Osteoblast (primary cell): ENCODE data around the gene SIM2. TPM values are rescaled to one million over a fixed set of nuclear protein-coding genes. Genes with fewer than 3 reads are reported as not detected.

ENCODE experiments used
- DNase-seq: peaks from one replicate; pipeline ENCODE4 v3.0.0; 2011; ENCODE audit warnings: low spot score, mixed read lengths; ENCODE audit not compliant: insufficient read length; ENCODE audit errors: missing footprints
- H2AFZ ChIP-seq: 2 replicates; pipeline ENCODE4 v1.6.0; 2011; ENCODE audit warnings: mild to moderate bottlenecking, low read length
- H3K27ac ChIP-seq: 2 replicates; pipeline ENCODE4 v1.5.1; 2011; ENCODE audit warnings: mild to moderate bottlenecking, low read depth, low read length, moderate library complexity
- H3K27me3 ChIP-seq: 2 replicates; pipeline ENCODE4 v1.6.0; 2012; ENCODE audit warnings: mild to moderate bottlenecking, control low read depth, inconsistent platforms, low read length, moderate library complexity; ENCODE audit not compliant: insufficient read depth
- H3K36me3 ChIP-seq: 2 replicates; pipeline ENCODE4 v1.5.1; 2011; ENCODE audit warnings: mild to moderate bottlenecking, low read length, control low read depth, moderate library complexity; ENCODE audit not compliant: insufficient read depth
- H3K4me1 ChIP-seq: 2 replicates; pipeline ENCODE4 v1.5.1; 2011; ENCODE audit warnings: mild to moderate bottlenecking, low read length, control low read depth, moderate library complexity; ENCODE audit not compliant: insufficient read depth
- H3K4me2 ChIP-seq: 2 replicates; pipeline ENCODE4 v1.6.0; 2011; ENCODE audit warnings: mild to moderate bottlenecking, low read length; ENCODE audit not compliant: insufficient read depth
- H3K4me3 ChIP-seq: fragments of 200-600 bp; sonication (generic); 3 replicates; pipeline ENCODE4 v1.5.1; 2012; ENCODE audit warnings: mild to moderate bottlenecking, low read length, inconsistent platforms; ENCODE audit not compliant: insufficient read depth
- H3K79me2 ChIP-seq: 2 replicates; pipeline ENCODE4 v1.6.0; 2012; ENCODE audit warnings: mild to moderate bottlenecking, low read length, control low read depth, inconsistent platforms; ENCODE audit not compliant: insufficient read depth
- H3K9me3 ChIP-seq: 2 replicates; pipeline ENCODE4 v1.5.1; 2011; ENCODE audit warnings: low read depth, low read length, control low read depth
- H4K20me1 ChIP-seq: 2 replicates; pipeline ENCODE4 v1.6.0; 2012; ENCODE audit warnings: mild to moderate bottlenecking, low read length, control low read depth; ENCODE audit not compliant: insufficient read depth
- CTCF ChIP-seq: IDR thresholded peaks from 2 replicates; pipeline ENCODE4 v1.5.1; 2011; ENCODE audit warnings: mild to moderate bottlenecking, low read depth, low read length, moderate library complexity; ENCODE audit errors: extremely low read depth
- total RNA-seq: library from RNA; depleted of rRNA; stranded (reverse); fragments of >200 nt; gene quantifications from 2 replicates; pipeline ENCODE4 v1.2.3, GENCODE V29; 2012

Gene SIM2
- total RNA-seq, 1 donor = 3.6 TPM

DNA sequence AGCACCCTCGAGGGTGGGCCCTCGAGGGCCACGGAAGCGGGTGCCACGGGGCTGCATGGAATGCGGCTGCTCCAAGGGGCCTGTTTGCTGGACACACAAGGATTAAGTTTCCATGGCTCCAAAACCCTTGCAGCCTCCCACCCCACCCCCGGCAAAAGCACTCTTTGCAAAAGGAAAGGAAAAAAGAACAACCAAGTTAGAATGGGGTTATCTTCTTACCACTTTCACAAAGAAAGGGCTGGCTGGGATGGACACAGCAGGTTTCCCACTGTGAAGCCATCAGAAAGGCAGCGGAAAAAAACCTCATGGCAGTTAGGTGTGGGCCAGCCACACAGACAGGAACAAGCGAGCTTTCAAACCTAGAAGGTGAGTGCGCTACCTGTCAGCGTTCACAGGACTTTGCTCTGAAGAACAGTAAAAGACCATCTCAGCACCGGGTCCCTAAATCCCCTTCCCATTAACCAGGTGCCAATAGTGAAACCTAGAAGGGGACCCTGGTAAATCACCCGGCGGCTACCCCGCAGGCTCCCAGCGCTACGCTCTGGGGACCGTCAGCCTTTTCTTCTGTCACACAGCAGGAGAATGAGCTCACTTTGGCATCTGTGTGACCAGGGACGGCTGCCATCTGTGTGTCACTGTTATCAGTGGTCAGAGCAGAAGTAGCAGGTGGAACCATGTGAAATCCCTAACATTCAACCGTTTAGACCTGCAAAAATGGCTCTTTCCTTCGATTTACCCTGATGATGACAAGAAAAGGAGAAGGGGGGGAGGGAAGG is 93.0 kb downstream of the SIM2 start:
- Histone ChIP-seq H3K27me3 (no peaks in the 10 kb centered on the region), H3K79me2 (no peaks in the 10 kb centered on the region), H2AFZ (no peak overlapping the region), H3K4me2 (no peak overlapping the region), H4K20me1 (peaks cover 4% of the 10 kb centered on the region), H3K4me3 (no peak overlapping the region), H3K9me3 (peaks cover 3% of the 10 kb centered on the region), H3K36me3 (no peaks in the 10 kb centered on the region), H3K4me1 (peaks cover 18% of the 10 kb centered on the region), H3K27ac (no peak overlapping the region)
- no peak for DNase-seq
- no peak for TF ChIP-seq CTCF

GRCh38 chr21:36792505-36792967 is 93.6 kb downstream of the SIM2 start:
- Histone ChIP-seq H3K79me2 (no peaks in the 10 kb centered on the region), H3K4me2 (no peak overlapping the region), H3K27me3 (no peaks in the 10 kb centered on the region), H3K4me3 (no peak overlapping the region), H3K9me3 (peaks cover 3% of the 10 kb centered on the region), H2AFZ (no peak overlapping the region), H3K27ac (no peak overlapping the region), H3K4me1 (peaks cover 18% of the 10 kb centered on the region), H4K20me1 (peaks cover 4% of the 10 kb centered on the region), H3K36me3 (no peaks in the 10 kb centered on the region)
- TF ChIP-seq CTCF = no peak
- DNase-seq = no peak

DNA sequence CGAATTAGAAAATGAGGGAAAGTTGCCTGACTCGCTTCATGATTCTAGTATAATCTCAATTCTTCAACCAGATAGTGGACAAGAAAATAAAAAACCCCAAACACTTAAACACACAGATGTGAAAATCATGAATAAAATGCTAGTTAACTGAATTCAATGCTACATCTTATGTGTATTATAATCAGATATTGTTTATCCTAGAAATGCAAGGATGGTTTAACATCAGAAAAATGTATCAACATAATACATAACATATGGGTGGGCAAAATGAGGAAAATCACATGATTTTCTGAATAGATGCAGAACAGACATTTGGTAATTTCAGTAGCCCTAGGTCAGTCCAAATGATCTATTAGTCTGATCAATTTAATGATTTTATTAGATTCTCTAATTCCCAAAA is 97.2 kb downstream of the SIM2 start:
- Histone ChIP-seq H3K27ac (no peak overlapping the region), H2AFZ (no peak overlapping the region), H3K4me1 (peaks cover 5% of the 10 kb centered on the region), H3K4me3 (no peak overlapping the region), H3K36me3 (no peaks in the 10 kb centered on the region), H3K9me3 (peaks cover 5% of the 10 kb centered on the region), H4K20me1 (peaks cover 4% of the 10 kb centered on the region), H3K4me2 (no peak overlapping the region), H3K79me2 (no peaks in the 10 kb centered on the region), H3K27me3 (no peaks in the 10 kb centered on the region)
- DNase-seq = no peak
- TF ChIP-seq CTCF = no peak

DNA sequence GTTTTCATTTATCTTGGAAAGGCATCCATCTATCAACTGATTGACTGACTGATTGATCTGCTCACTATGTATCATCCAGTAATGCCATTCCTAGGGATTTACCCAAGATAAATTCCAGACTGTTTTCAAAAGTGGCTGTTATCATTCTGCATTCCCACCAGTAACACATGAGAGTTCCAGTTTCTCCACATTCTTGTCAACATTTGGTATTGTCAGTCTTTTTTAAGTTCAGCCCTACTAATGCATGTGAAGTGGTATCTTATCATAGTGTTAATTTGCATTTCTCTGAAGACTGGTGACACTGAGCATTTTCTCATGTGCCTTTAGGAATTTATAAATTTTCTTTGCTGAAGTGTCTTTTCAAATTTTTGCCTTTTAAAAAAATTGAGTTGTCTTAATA is 99.6 kb downstream of the SIM2 start:
- Histone ChIP-seq H3K4me1 (no peaks in the 10 kb centered on the region), H3K36me3 (no peaks in the 10 kb centered on the region), H3K27me3 (no peaks in the 10 kb centered on the region), H3K4me3 (no peak overlapping the region), H3K79me2 (no peaks in the 10 kb centered on the region), H3K9me3 (peaks cover 5% of the 10 kb centered on the region), H4K20me1 (no peaks in the 10 kb centered on the region), H3K4me2 (no peak overlapping the region), H3K27ac (no peak overlapping the region), H2AFZ (no peak overlapping the region)
- no peak for DNase-seq
- TF ChIP-seq CTCF = no peak

Other genes starting within 250 kb of the SIM2 start
- gene CLDN14, start 219.0 kb upstream of the SIM2 start, total RNA-seq = 0.29 and 0.36 TPM in 2 replicates